NCI-H2196 treated with DMSO at 0.1 percent for 48 hours (cell line): ENCODE results near the gene FHIP2A.
"Not testable (repeated sequence)": the region's sequence is repeated elsewhere in the genome, so short reads cannot be mapped to it uniquely, and the experiment has no call there.

ENCODE experiments used
- DNase-seq: peaks from one replicate; lab custom pipeline; 2025; ENCODE audit not compliant: unreplicated experiment; lab: John Stamatoyannopoulos, UW

Gene FHIP2A

GRCh38 chr10:114821293-114821914, at the start of gene FHIP2A:
Gene FHIP2A, plus strand, starts transcription at chr10:114821780. Its CDS starts 299 bp downstream, at chr10:114822079.
- DNase-seq = peak; percentile 16

- DNase-seq = no peak
Observed at GRCh38 chr10:114772496-114773196, 48.9 kb upstream of the FHIP2A start.

- no peak for DNase-seq
Observed at GRCh38 chr10:114773197-114773532, 48.4 kb upstream of the FHIP2A start.

- DNase-seq = not testable (repeated sequence)
Observed at GRCh38 chr10:114775082-114775481, 46.5 kb upstream of the FHIP2A start.

- no peak for DNase-seq
Observed at GRCh38 chr10:114777415-114777814, 44.2 kb upstream of the FHIP2A start.

- no peak for DNase-seq
Observed at GRCh38 chr10:114779803-114780576, 41.6 kb upstream of the FHIP2A start.

- DNase-seq = no peak
Observed at GRCh38 chr10:114780577-114781184, 40.9 kb upstream of the FHIP2A start.

- no peak for DNase-seq
Observed at GRCh38 chr10:114782666-114783065, 38.9 kb upstream of the FHIP2A start.

GRCh38 chr10:114783686-114784085, 37.9 kb upstream of the FHIP2A start:
- DNase-seq = no peak

- DNase-seq = not testable (repeated sequence)
Observed at GRCh38 chr10:114786492-114786891, 35.1 kb upstream of the FHIP2A start.

- DNase-seq = not testable (repeated sequence)
Observed at GRCh38 chr10:114787131-114787530, 34.4 kb upstream of the FHIP2A start.

GRCh38 chr10:114791768-114792167, 29.8 kb upstream of the FHIP2A start:
- DNase-seq = no peak

GRCh38 chr10:114795039-114795438, 26.5 kb upstream of the FHIP2A start:
- DNase-seq = no peak

GRCh38 chr10:114800361-114800760, 21.2 kb upstream of the FHIP2A start:
- DNase-seq = no peak

- no peak for DNase-seq
Observed at GRCh38 chr10:114801411-114801813, 20.2 kb upstream of the FHIP2A start.

- no peak for DNase-seq
Observed at GRCh38 chr10:114802177-114802576, 19.4 kb upstream of the FHIP2A start.

GRCh38 chr10:114806562-114807391, 14.8 kb upstream of the FHIP2A start:
- no peak for DNase-seq

- DNase-seq = no peak
Observed at GRCh38 chr10:114808982-114809381, 12.6 kb upstream of the FHIP2A start.

GRCh38 chr10:114810926-114811325, 10.7 kb upstream of the FHIP2A start:
- no peak for DNase-seq

- no peak for DNase-seq
Observed at GRCh38 chr10:114811862-114812261, 9.7 kb upstream of the FHIP2A start.

- no peak for DNase-seq
Observed at GRCh38 chr10:114815791-114816190, 5.8 kb upstream of the FHIP2A start.
